SK-N-MC (cell line): ENCODE data around the gene CLIP1.

ENCODE experiments used
- DNase-seq: peaks from one replicate; pipeline ENCODE4 v3.0.0-alpha.2; 2011; ENCODE audit warnings: low read depth, low spot score
- H3K27ac ChIP-seq: fragments of 200-600 bp; sonication (generic); 2 replicates; pipeline ENCODE4 v1.5.1; 2016; ENCODE audit warnings: mixed run types
- H3K36me3 ChIP-seq: fragments of 200-600 bp; sonication (generic); 2 replicates; pipeline ENCODE4 v1.6.1; 2017; ENCODE audit warnings: antibody characterized with exemption, low read length, mixed read lengths; ENCODE audit not compliant: insufficient read depth
- H3K4me3 ChIP-seq: fragments of 200-600 bp; sonication (generic); 2 replicates; pipeline ENCODE4 v1.5.1; 2016
- H3K9ac ChIP-seq: fragments of 200-600 bp; sonication (generic); 2 replicates; pipeline ENCODE4 v1.8.0; 2017; ENCODE audit warnings: mixed run types, mixed read lengths; ENCODE audit not compliant: insufficient read length
- H3K9me3 ChIP-seq: fragments of 200-600 bp; sonication (generic); 2 replicates; pipeline ENCODE4 v1.6.1; 2017; ENCODE audit warnings: low read depth, mild to moderate bottlenecking, antibody characterized with exemption, low read length, moderate library complexity, mixed read lengths
- EZH2 ChIP-seq: fragments of 200-600 bp; sonication (generic); IDR thresholded peaks from one replicate; pipeline ENCODE4 v1.6.1; 2017; ENCODE audit warnings: antibody characterized with exemption
- FOXP2 ChIP-seq: optimal IDR thresholded peaks from 2 replicates; pipeline ENCODE3; 2011; ENCODE audit warnings: mild to moderate bottlenecking, moderate library complexity; ENCODE audit not compliant: insufficient read depth; ENCODE audit errors: extremely low read length, control extremely low read depth
- POLR2AphosphoS5 ChIP-seq: IDR thresholded peaks from 2 replicates; pipeline ENCODE4 v1.6.1; 2012; ENCODE audit warnings: mild to moderate bottlenecking, low read depth, low read length, borderline replicate concordance

CLIP1 gene

DNA sequence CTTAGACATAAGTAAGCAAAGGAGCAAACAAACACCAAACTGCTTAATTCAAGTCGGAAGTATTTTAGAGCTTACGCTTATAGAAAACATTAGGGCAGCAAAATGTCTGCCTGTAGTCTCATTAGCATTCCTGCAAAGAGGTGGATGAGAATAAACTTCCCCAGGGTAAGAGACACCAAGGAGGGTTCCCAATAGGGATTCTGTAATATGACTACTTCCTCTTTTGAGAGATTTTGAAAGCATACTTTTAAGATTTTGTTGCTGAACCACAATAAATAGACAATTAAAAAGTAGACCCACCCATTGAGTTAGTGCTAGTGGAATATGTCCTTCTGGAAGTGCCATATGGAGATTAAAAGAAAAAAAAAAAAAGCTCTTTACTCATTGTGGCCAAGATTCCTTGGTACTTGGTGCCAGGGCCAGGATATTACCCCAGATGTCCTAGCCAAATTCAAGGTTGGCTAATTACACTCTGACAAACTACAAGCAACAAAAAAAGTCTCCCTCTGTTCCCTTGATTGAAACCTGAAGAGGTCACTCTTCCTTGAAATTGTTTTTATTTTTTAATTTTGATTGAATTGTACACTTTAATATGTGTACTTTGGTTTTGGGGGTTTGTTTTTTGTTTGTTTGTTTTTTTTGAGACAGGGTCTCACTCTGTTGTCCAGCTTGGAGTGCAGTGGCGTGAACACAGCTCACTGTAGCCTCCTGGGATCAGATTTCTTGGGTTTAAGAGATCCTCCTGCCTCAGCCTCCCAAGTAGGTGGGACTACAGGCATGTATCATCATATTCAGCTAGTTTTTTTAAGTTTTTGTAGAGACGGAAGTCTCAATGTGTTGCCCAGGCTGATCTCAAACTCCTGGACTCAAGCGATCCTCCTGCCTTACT, 8.7 kb downstream of the CLIP1 start:
- Histone ChIP-seq H3K9me3 (no peaks in the 10 kb centered on the region), H3K27ac (peak overlapping the region; percentile 97), H3K36me3 (peaks cover 10% of the 10 kb centered on the region; the same call in 1 of the 2 replicates), H3K9ac (peak overlapping the region; percentile 73), H3K4me3 (peak overlapping the region; percentile 75)
- TF ChIP-seq EZH2 (no peak), POLR2AphosphoS5 (peak; percentile 21; the same call in 1 of the 2 replicates)
- DNase-seq: no peak

GRCh38 chr12:122412851-122413433, 9.5 kb downstream of the CLIP1 start:
- H3K27ac ChIP-seq: peak overlapping the region; percentile 97
- H3K36me3 ChIP-seq: peaks cover 10% of the 10 kb centered on the region; the same call in 1 of the 2 replicates
- peak overlapping the region; percentile 73 for H3K9ac ChIP-seq
- no peaks in the 10 kb centered on the region for H3K9me3 ChIP-seq
- peak overlapping the region; percentile 75 for H3K4me3 ChIP-seq
- TF ChIP-seq POLR2AphosphoS5 (no peak), FOXP2 (no peak), EZH2 (no peak)
- DNase-seq: no peak

- H3K9me3 ChIP-seq: no peaks in the 10 kb centered on the region
- H3K36me3 ChIP-seq: peaks cover 10% of the 10 kb centered on the region; the same call in 1 of the 2 replicates
- no peak overlapping the region for H3K9ac ChIP-seq
- DNase-seq: no peak
- no peak overlapping the region for H3K4me3 ChIP-seq
- TF ChIP-seq FOXP2 (no peak), POLR2AphosphoS5 (no peak), EZH2 (no peak)
- H3K27ac ChIP-seq: no peak overlapping the region
Observed at GRCh38 chr12:122411537-122411936, 10.9 kb downstream of the CLIP1 start.

DNA sequence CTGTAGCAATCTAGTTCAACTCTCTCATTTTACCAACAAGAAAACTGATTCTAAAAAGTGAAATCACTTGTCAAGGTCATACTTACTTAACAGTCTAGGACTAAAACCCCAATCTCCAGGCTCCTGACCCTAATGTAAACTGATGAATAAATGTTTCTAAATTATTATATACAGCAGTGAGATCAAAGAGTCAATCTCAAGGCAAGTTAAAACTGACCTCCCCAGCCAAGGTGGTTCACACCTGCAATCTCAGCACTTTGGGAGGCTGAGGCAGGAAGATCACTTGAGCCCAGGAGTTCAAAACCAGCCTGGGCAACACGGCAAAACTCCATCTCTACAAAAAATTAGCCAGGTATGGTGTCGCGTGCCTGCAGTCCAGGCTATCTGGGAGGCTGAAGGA, 15.3 kb downstream of the CLIP1 start:
- H3K9ac ChIP-seq: peak overlapping the region; percentile 90
- peak overlapping the region; percentile 64 for H3K4me3 ChIP-seq
- H3K9me3 ChIP-seq: no peaks in the 10 kb centered on the region
- DNase-seq: no peak
- TF ChIP-seq EZH2 (no peak), POLR2AphosphoS5 (no peak), FOXP2 (no peak)
- peak overlapping the region; percentile 100 for H3K27ac ChIP-seq
- peaks cover 10% of the 10 kb centered on the region; the same call in 1 of the 2 replicates for H3K36me3 ChIP-seq

DNA sequence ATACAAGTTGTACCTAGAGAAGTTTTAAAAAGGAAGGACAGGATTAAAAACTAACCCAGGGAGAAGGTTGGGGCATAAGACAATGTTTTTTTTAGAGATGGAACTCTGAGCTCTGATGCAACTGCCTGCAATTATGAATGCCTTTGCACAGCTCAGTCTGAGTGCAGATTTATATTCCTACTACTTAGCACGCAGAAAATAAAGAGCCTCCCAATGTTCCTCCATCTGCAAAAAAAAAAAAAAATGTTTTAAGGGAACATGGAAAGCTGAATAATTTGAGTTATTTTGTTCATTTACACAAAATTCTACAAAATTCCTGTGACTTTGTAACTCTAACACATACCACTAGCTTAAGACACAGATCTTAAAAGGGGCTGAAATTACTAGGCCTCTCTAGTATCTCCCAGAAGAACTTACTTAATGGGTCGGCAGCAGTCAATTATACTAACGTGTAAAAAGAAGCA, 15.7 kb downstream of the CLIP1 start:
- Histone ChIP-seq H3K36me3 (peaks cover 10% of the 10 kb centered on the region; the same call in 1 of the 2 replicates), H3K27ac (peak overlapping the region; percentile 100), H3K4me3 (peak overlapping the region; percentile 64), H3K9ac (peak overlapping the region; percentile 90), H3K9me3 (no peaks in the 10 kb centered on the region)
- no peak for TF ChIP-seq POLR2AphosphoS5
- no peak for TF ChIP-seq FOXP2
- no peak for TF ChIP-seq EZH2
- DNase-seq: no peak

GRCh38 chr12:122403831-122404230, 18.6 kb downstream of the CLIP1 start:
- H3K36me3 ChIP-seq: no peaks in the 10 kb centered on the region
- H3K9me3 ChIP-seq: no peaks in the 10 kb centered on the region
- no peak for TF ChIP-seq POLR2AphosphoS5
- TF ChIP-seq EZH2: no peak
- TF ChIP-seq FOXP2: no peak
- H3K4me3 ChIP-seq: no peak overlapping the region
- H3K9ac ChIP-seq: no peak overlapping the region
- no peak for DNase-seq
- no peak overlapping the region for H3K27ac ChIP-seq

- DNase-seq: no peak
- Histone ChIP-seq H3K9me3 (no peaks in the 10 kb centered on the region), H3K27ac (0 out of 2 replicates have a peak overlapping the region, but pooled peaks have one; percentile 11), H3K4me3 (no peak overlapping the region), H3K9ac (no peak overlapping the region), H3K36me3 (no peaks in the 10 kb centered on the region)
- TF ChIP-seq EZH2: no peak
- TF ChIP-seq FOXP2: no peak
- TF ChIP-seq POLR2AphosphoS5: no peak
Observed at GRCh38 chr12:122403115-122403770, 19.2 kb downstream of the CLIP1 start.

GRCh38 chr12:122402264-122402663, 20.2 kb downstream of the CLIP1 start:
- DNase-seq: no peak
- Histone ChIP-seq H3K36me3 (no peaks in the 10 kb centered on the region), H3K27ac (no peak overlapping the region), H3K9me3 (no peaks in the 10 kb centered on the region), H3K9ac (no peak overlapping the region), H3K4me3 (no peak overlapping the region)
- no peak for TF ChIP-seq EZH2
- no peak for TF ChIP-seq FOXP2
- TF ChIP-seq POLR2AphosphoS5: no peak
